HG02798 (cell line): ENCODE data around the gene GART.
A peak's percentile ranks its signal among the peaks of the same experiment; 100 is the strongest.

Experiments used
- ATAC-seq: cut with Tn5 transposase; IDR thresholded peaks from one replicate; pipeline ENCODE4 v1.9.1; 2021; ENCODE audit warnings: mild to moderate bottlenecking; ENCODE audit not compliant: unreplicated experiment, poor library complexity

The GART gene

GRCh38 chr21:33554236-33554981 lies 12.5 kb upstream of the GART start:
- ATAC-seq: no peak

GRCh38 chr21:33552999-33553598 lies 11.2 kb upstream of the GART start:
- no peak for ATAC-seq

DNA sequence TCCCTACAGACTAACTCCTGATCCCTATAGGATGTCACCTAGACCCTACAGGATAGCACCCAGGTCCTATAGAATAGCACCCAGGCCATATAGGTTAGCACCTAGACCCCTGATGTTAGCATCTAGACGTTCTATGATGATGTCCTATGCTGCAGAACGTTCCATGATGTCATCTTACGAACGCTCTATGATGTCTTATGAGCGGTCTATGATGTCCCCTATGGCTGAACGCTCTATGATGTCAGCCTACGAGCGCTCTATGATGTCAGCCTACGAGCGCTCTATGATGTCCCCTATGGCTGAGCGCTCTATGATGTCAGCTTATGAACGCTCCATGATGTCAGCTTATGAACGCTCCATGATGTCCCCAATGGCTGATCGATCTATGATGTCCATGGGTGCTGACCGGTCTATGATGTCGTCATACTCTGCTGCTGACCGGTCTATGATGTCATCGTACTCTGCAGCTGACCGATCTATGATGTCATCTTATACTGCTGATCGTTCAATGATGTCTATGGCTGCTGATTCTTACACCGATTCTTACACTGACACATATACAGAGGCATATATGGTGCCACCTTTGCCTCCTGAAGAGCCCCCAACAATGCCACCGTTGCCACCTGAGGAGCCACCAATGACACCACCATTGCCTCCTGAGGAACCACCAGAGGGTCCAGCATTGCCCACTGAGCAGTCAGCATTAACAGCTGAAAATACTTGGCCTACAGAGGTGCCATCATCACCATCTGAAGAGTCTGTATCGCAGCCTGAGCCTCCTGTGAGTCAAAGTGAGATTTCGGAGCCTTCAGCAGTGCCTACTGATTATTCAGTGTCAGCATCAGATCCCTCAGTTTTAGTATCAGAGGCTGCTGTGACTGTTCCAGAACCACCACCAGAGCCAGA lies 10.4 kb upstream of the GART start:
- no peak for ATAC-seq

GRCh38 chr21:33551664-33552063 lies 9.7 kb upstream of the GART start:
- no peak for ATAC-seq

DNA sequence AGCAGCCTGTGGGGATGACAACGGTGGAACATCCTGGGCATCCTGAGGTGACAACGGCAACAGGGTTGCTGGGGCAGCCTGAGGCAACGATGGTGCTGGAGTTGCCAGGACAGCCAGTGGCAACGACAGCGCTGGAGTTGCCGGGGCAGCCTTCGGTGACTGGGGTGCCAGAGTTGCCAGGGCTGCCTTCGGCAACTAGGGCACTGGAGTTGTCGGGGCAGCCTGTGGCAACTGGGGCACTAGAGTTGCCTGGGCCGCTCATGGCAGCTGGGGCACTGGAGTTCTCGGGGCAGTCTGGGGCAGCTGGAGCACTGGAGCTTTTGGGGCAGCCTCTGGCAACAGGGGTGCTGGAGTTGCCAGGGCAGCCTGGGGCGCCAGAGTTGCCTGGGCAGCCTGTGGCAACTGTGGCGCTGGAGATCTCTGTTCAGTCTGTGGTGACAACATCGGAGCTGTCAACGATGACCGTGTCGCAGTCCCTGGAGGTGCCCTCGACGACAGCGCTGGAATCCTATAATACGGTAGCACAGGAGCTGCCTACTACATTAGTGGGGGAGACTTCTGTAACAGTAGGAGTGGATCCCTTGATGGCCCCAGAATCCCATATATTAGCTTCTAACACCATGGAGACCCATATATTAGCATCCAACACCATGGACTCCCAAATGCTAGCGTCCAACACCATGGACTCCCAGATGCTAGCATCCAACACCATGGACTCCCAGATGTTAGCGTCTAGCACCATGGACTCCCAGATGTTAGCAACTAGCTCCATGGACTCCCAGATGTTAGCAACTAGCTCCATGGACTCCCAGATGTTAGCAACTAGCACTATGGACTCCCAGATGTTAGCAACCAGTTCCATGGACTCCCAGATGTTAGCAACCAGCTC lies 9.1 kb upstream of the GART start:
- ATAC-seq: no peak

- ATAC-seq: no peak
These were observed 8.2 kb upstream of the GART start for GRCh38 chr21:33549848-33550771.

DNA sequence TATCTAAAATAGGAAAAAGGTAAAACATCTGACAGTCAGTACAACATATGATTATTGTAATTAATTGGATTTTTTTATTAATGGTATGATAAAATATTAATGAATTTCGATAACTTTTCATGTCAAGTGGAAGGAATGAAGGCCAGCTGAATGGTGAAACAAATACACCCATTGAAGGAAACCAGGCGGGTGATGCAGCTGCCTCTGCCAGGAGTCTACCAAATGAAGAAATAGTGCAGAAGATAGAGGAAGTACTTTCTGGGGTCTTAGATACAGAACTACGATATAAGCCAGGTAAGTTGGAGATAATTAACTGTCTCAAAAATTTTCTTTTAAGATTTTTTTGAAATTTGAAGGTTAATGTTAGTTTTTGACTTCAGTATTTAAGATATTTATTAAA lies 4.2 kb upstream of the GART start:
- no peak for ATAC-seq

- ATAC-seq: no peak
These were observed 2.7 kb upstream of the GART start for GRCh38 chr21:33544451-33545195.

DNA sequence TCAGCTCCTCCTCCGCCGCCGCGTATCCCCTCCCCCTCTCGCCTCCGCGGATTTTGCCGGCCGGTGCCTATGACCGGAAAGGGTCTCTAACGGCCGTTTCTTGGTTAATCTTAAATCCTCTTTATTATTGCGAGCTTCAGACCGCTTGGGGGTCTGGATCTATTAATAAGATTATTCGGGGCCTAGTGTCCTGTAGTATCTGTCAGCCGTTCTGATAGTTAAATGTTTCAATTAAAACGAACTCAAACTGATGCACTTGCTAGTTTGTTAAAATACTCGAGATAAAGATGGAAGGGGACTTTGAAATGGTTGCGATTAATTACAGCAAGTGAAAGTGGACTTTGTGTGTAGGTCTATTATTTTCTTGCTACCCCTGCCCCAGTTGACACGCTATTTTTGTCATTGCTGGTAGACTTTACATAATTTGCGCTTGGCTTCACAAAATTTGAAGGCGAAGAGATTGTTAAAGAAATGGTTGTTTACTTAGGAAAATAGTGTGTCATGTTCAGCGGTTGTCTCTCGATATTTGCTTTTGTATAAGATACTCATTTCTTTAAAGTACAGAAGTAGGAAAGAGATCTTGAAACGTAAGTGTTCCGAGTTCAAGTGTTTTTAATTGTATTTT lies 1.7 kb upstream of the GART start:
- no peak for ATAC-seq

GRCh38 chr21:33542640-33543504 lies 955 bp upstream of the GART start, which contains the start of gene SON:
Gene SON (plus strand): TSS chr21:33543038. CDS start chr21:33543093, 55 bp downstream.
- peak; percentile 94 for ATAC-seq

DNA sequence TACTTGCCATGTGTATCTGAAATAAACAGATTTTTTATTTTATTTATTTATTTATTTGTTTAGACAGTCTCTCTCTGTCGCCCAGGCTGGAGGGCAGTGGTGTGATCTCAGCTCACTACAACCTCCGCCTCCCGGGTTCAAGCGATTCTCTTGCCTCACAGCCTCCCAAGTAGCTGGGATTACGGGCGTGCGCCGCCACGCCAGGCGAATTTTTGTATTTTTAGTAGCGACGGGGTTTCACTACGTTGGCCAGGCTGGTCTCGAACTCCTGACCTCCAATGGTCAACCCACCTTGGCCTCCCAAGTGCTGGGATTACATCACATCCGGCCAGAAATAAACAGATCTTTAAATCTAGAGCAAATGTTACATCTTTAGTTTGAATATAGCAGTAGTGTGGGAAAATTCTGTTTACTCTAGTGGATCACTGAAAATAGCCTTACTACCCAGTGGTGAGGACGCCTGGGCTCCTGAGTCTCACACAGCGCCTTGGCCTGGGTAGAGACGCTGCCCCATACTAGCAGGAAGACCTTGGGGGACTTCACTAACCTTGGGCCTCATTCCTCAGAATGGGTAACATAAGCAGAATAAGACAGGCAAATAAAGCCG lies 709 bp downstream of the GART start:
- ATAC-seq: no peak

GRCh38 chr21:33540711-33541104 lies 1.2 kb downstream of the GART start:
- ATAC-seq: no peak

- no peak for ATAC-seq
These were observed 2.3 kb downstream of the GART start for GRCh38 chr21:33539616-33540015.

DNA sequence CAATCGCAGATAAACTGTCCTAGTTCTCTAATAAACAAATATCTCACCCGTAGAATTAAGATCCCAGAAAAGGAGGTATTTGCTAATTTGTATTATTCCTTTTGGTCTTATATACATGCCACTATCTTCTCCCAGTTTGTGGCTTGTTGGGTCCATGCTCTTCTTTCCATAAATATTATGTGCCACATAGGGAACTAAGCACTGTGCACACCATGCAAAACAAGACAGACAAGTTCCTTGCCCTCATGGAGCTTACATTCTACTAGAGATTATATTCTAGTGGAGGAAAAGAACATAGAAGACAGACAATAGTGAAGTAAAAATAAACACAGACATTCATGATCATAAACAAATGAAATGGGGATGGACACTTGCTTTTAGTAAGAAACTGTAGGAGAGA lies 4.7 kb downstream of the GART start:
- no peak for ATAC-seq

- no peak for ATAC-seq
These were observed 10.9 kb downstream of the GART start for GRCh38 chr21:33531007-33531406.

- ATAC-seq: no peak
These were observed 19.0 kb downstream of the GART start for GRCh38 chr21:33522953-33523349.
